H1 (cell line): ENCODE data around the gene PRICKLE3. TPM values are rescaled to one million over a fixed set of nuclear protein-coding genes. Genes with fewer than 3 reads are reported as not detected.

Experiments used
- CTCF ChIA-PET: fragments of 300-600 bp; sonication (Branson Sonifier 250); formaldehyde crosslinking; loops from one replicate; lab custom pipeline; 2021; ENCODE audit not compliant: partially characterized antibody; lab: Charles Lee
- POLR2A ChIA-PET: fragments of 300-600 bp; sonication (Branson Sonifier 250); formaldehyde crosslinking; loops from one replicate; lab custom pipeline; 2021; ENCODE audit warnings: inconsistent platforms; ENCODE audit not compliant: partially characterized antibody; lab: Charles Lee
- DNase-seq, 2 experiments: peaks; one replicate each; pipeline versions ENCODE4 v3.0.0 to v3.0.0-alpha.2; 2010 to 2022; ENCODE audit warnings: low spot score in 2 of 2, low read depth in 1 of 2, mixed read lengths in 1 of 2
- FAIRE-seq: peaks from 2 replicates; lab custom pipeline; 2011; peaks lifted over from hg19 to GRCh38; lab: Jason Lieb, UNC
- H2AFZ ChIP-seq: 2 replicates; pipeline ENCODE4 v1.8.1; 2012; ENCODE audit warnings: low read length, inconsistent platforms
- H2AK5ac ChIP-seq: 2 replicates; pipeline ENCODE4 v1.6.1; 2013; ENCODE audit warnings: low read depth, low read length
- H2BK120ac ChIP-seq: replicated peaks from 2 replicates; pipeline ENCODE3; 2013; ENCODE audit warnings: low read depth, low read length, inconsistent platforms
- H2BK12ac ChIP-seq: 2 replicates; pipeline ENCODE4 v1.6.1; 2013; ENCODE audit warnings: low read depth, low read length
- H2BK15ac ChIP-seq: 2 replicates; pipeline ENCODE4 v1.6.1; 2013; ENCODE audit warnings: low read length
- H2BK20ac ChIP-seq: 2 replicates; pipeline ENCODE4 v1.6.1; 2013; ENCODE audit warnings: low read length
- H2BK5ac ChIP-seq: 2 replicates; pipeline ENCODE4 v1.6.1; 2013; ENCODE audit warnings: low read depth, low read length
- H3K14ac ChIP-seq: 2 replicates; pipeline ENCODE4 v1.6.1; 2013; ENCODE audit warnings: inconsistent platforms; ENCODE audit not compliant: insufficient read length
- H3K18ac ChIP-seq: 2 replicates; pipeline ENCODE4 v1.6.1; 2013; ENCODE audit warnings: low read length; ENCODE audit errors: extremely low read depth
- H3K23ac ChIP-seq: 2 replicates; pipeline ENCODE4 v1.6.1; 2013; ENCODE audit warnings: inconsistent platforms; ENCODE audit not compliant: insufficient read length
- H3K23me2 ChIP-seq: 2 replicates; pipeline ENCODE4 v1.6.1; 2013; ENCODE audit warnings: low read depth, low read length
- H3K27ac ChIP-seq: 2 replicates; pipeline ENCODE4 v1.6.1; 2011; ENCODE audit warnings: low read depth, low read length, inconsistent platforms
- H3K27me3 ChIP-seq, 4 experiments: replicated peaks in 1 of 4; 1 replicate in 1 of 4; 2 replicates in 3 of 4; pipeline versions ENCODE4 v1.6.1 to v1.8.1; 2011 to 2013; ENCODE audit warnings: low read length in 3 of 4, mild to moderate bottlenecking in 3 of 4, inconsistent platforms in 2 of 4, mixed read lengths in 2 of 4, moderate library complexity in 1 of 4; ENCODE audit not compliant: control insufficient read depth in 3 of 4, insufficient read depth in 3 of 4; ENCODE audit errors: extremely low read depth in 1 of 4
- H3K36me3 ChIP-seq, 4 experiments: 2 replicates each; pipeline versions ENCODE4 v1.6.1 to v1.8.1; 2011 to 2013; ENCODE audit warnings: mild to moderate bottlenecking in 4 of 4, low read length in 3 of 4, moderate library complexity in 2 of 4, control low read depth in 1 of 4, inconsistent platforms in 1 of 4; ENCODE audit not compliant: insufficient read depth in 4 of 4, control insufficient read depth in 2 of 4
- H3K4ac ChIP-seq: replicated peaks from 2 replicates; pipeline ENCODE3; 2013; ENCODE audit warnings: low read length, low read depth, mixed read lengths, inconsistent platforms; ENCODE audit not compliant: insufficient read length
- H3K4me1 ChIP-seq, 4 experiments: replicated peaks in 1 of 4; 1 replicate in 1 of 4; 2 replicates in 3 of 4; pipeline versions ENCODE4 v1.6.1 to v1.8.1; 2011 to 2013; ENCODE audit warnings: low read length in 3 of 4, inconsistent platforms in 2 of 4, mixed read lengths in 1 of 4; ENCODE audit not compliant: insufficient read depth in 4 of 4, control insufficient read depth in 3 of 4
- H3K4me2 ChIP-seq, 2 experiments: 2 replicates each; pipeline versions ENCODE4 v1.6.1 to v1.8.1; 2011 to 2013; ENCODE audit warnings: low read depth in 2 of 2, low read length in 2 of 2, control low read depth in 1 of 2, inconsistent platforms in 1 of 2, mild to moderate bottlenecking in 1 of 2; ENCODE audit not compliant: insufficient read depth in 1 of 2
- H3K4me3 ChIP-seq, 4 experiments: fragments of 200-600, 300-600 bp in 1 of 4; sonication (generic), shearing (Covaris generic), sonication (Bioruptor Twin) in 1 of 4; 2 replicates each; pipeline versions ENCODE4 v1.5.1 to v1.8.1; 2011 to 2016; ENCODE audit warnings: low read length in 4 of 4, low read depth in 3 of 4, control low read depth in 2 of 4, inconsistent platforms in 2 of 4, mild to moderate bottlenecking in 2 of 4, mixed read lengths in 1 of 4, moderate library complexity in 1 of 4; ENCODE audit not compliant: insufficient read depth in 2 of 4; ENCODE audit errors: extremely low read depth in 1 of 4
- H3K56ac ChIP-seq: replicated peaks from 2 replicates; pipeline ENCODE3; 2013; ENCODE audit warnings: low read depth, mild to moderate bottlenecking, mixed read lengths, low read length, inconsistent platforms; ENCODE audit not compliant: insufficient read length
- H3K79me1 ChIP-seq: 2 replicates; pipeline ENCODE4 v1.6.1; 2013; ENCODE audit warnings: low read depth, low read length, control low read depth
- H3K79me2 ChIP-seq, 2 experiments: 2 replicates each; pipeline versions ENCODE4 v1.6.1 to v1.8.1; 2012 to 2013; ENCODE audit warnings: low read length in 2 of 2, mild to moderate bottlenecking in 2 of 2, inconsistent platforms in 1 of 2; ENCODE audit not compliant: insufficient read depth in 2 of 2, control insufficient read depth in 1 of 2
- H3K9ac ChIP-seq, 4 experiments: replicated peaks in 1 of 4; 1 replicate in 1 of 4; 2 replicates in 3 of 4; pipeline versions ENCODE4 v1.6.1 to v1.8.1; 2011 to 2013; ENCODE audit warnings: low read depth in 3 of 4, low read length in 3 of 4, control low read depth in 2 of 4, mild to moderate bottlenecking in 2 of 4, moderate library complexity in 2 of 4, inconsistent platforms in 1 of 4; ENCODE audit errors: extremely low read depth in 1 of 4
- H3K9me3 ChIP-seq, 2 experiments: 2 replicates each; pipeline versions ENCODE4 v1.6.1 to v1.8.1; 2012 to 2013; ENCODE audit warnings: mild to moderate bottlenecking in 2 of 2, moderate library complexity in 2 of 2, control low read depth in 1 of 2, inconsistent platforms in 1 of 2, low read depth in 1 of 2, low read length in 1 of 2, mixed read lengths in 1 of 2; ENCODE audit not compliant: insufficient read depth in 2 of 2
- H4K20me1 ChIP-seq, 2 experiments: replicated peaks in 1 of 2; 2 replicates each; pipeline versions ENCODE3 to v1.8.1; 2011 to 2013; ENCODE audit warnings: inconsistent platforms in 2 of 2, low read length in 2 of 2, mild to moderate bottlenecking in 1 of 2; ENCODE audit not compliant: insufficient read depth in 2 of 2, control insufficient read depth in 1 of 2
- H4K5ac ChIP-seq: 2 replicates; pipeline ENCODE4 v1.6.1; 2013; ENCODE audit warnings: low read length, low read depth, mixed read lengths, inconsistent platforms; ENCODE audit not compliant: insufficient read length
- H4K8ac ChIP-seq: 2 replicates; pipeline ENCODE4 v1.8.0; 2013; ENCODE audit warnings: mild to moderate bottlenecking, moderate library complexity, low read length, inconsistent platforms; ENCODE audit not compliant: insufficient read depth; ENCODE audit errors: extremely low read depth
- H4K91ac ChIP-seq: replicated peaks from 2 replicates; pipeline ENCODE3; 2013; ENCODE audit warnings: low read length, mixed read lengths, inconsistent platforms; ENCODE audit not compliant: insufficient read length
- GABPA ChIP-seq: IDR thresholded peaks from 2 replicates; pipeline ENCODE4 v1.6.1; 2011; ENCODE audit warnings: mild to moderate bottlenecking, low read length, moderate library complexity, borderline replicate concordance; ENCODE audit not compliant: insufficient read depth
- PHF8 ChIP-seq: fragments of 200-600 bp; sonication (generic); conservative IDR thresholded peaks from 2 replicates; pipeline ENCODE4 v1.7.1; 2012; ENCODE audit warnings: low read depth, mild to moderate bottlenecking, inconsistent platforms, low read length, moderate library complexity
- WGBS, 2 experiments: shearing (Covaris generic) in 1 of 2; methylation state at CpG; one replicate each; pipeline versions ENCODE4 v1.1.6 to v1.1.7; 2013 to 2015; ENCODE audit warnings: low lambda C conversion rate in 2 of 2, mixed read lengths in 2 of 2, inconsistent platforms in 1 of 2, low coverage in 1 of 2, missing lambda C conversion rate in 1 of 2; ENCODE audit not compliant: insufficient replicate concordance in 2 of 2, insufficient coverage in 1 of 2, insufficient read length in 1 of 2; ENCODE audit errors: extremely low coverage in 1 of 2, missing lambda C conversion rate in 1 of 2; 5-methylcytosine and 5-hydroxymethylcytosine counted together
- polyA plus RNA-seq, 7 experiments: library from polyadenylated mRNA; depleted of rRNA in 3 of 7; stranded (reverse) in 5 of 7; unstranded in 2 of 7; fragments of >200 nt in 5 of 7; fragments of 200-250 nt in 2 of 7; gene quantifications; 1 replicate in 5 of 7; 2 replicates in 1 of 7; 4 replicates in 1 of 7; pipeline versions ENCODE4 v1.2.1 to v1.2.3, GENCODE V29; 2011 to 2013; ENCODE audit warnings: missing spikeins in 2 of 7, mixed read lengths in 2 of 7
- total RNA-seq: library from RNA; stranded (reverse); fragmentation: NEBNext Ultra II Directional; extraction: Animal tissue kit (Norgen Biotek cat#: 25700); gene quantifications from 2 replicates; pipeline ENCODE4 v1.2.1, GENCODE V29; 2021

Gene PRICKLE3
- total and polyA plus RNA-seq, 2 of the 8 experiments (the other 6 are each of a cell fraction or from before 2014, with no cell fraction given), result 9.1 to 10.6 TPM

GRCh38 chrX:49187526-49187925 lies 1.4 kb upstream of the PRICKLE3 start:
- Histone ChIP-seq H3K79me1 (no peaks in the 10 kb centered on the region), H3K18ac (no peak overlapping the region), H3K4me3 (peak overlapping the region in 2 of 4 experiments; percentile 70 to 75; a peak in 4 of 8 replicates), H3K9ac (no peak overlapping the region), H3K14ac (no peak overlapping the region), H3K79me2 (no peaks in the 10 kb centered on the region), H3K56ac (no peak overlapping the region), H2BK20ac (no peak overlapping the region), H3K4me1 (peaks cover 0 to 6% (median 5%) of the 10 kb centered on the region in 4 experiments; a peak in 3 of 7 replicates), H2BK120ac (no peak overlapping the region), H3K23ac (no peak overlapping the region), H4K91ac (no peak overlapping the region), H3K4ac (no peak overlapping the region), H4K5ac (no peak overlapping the region), H4K20me1 (peaks cover 0 to 2% of the 10 kb centered on the region in 2 experiments), H3K27ac (no peak overlapping the region), H3K9me3 (no peaks in the 10 kb centered on the region), H2BK12ac (no peak overlapping the region), H2BK15ac (no peak overlapping the region), H3K36me3 (peaks cover 0 to 5% (median 0%) of the 10 kb centered on the region in 4 experiments; a peak in 3 of 8 replicates), H3K4me2 (peak overlapping the region; percentile 68 to 74), H3K23me2 (peaks cover 7% of the 10 kb centered on the region; the same call in 1 of the 2 replicates), H2BK5ac (no peak overlapping the region), H2AFZ (no peak overlapping the region), H4K8ac (no peak overlapping the region), H3K27me3 (no peaks in the 10 kb centered on the region), H2AK5ac (no peak overlapping the region)
- TF ChIP-seq PHF8, result no peak
- no peak for TF ChIP-seq GABPA
- FAIRE-seq (no peak), DNase-seq (no peak)
- ChIA-PET POLR2A (interaction anchor here (0.6 to 1.0 kb wide), 2 partner anchors 28 to 276 kb away, joined by 3 read pairs; no protein-coding TSS in a partner anchor), CTCF (interaction anchor here (0.7 to 1.2 kb wide), 2 partner anchors 28 to 65 kb away, joined by 3 read pairs; no protein-coding TSS in a partner anchor)
- 83% methylated on average over 4 of the region's 10 CpGs; no CpG with 5 or more reads in 1 of the 2 experiments for WGBS, 2 experiments
